A673 (cell line): ENCODE measurements around the gene FGFBP1. TPM values are rescaled to one million over a fixed set of nuclear protein-coding genes. Genes with fewer than 3 reads are reported as not detected.

Source experiments
- BruUV-seq: library from RNA; stranded (reverse); fragments of 400-500 nt; replicated peaks from 2 replicates; lab custom pipeline; 2021; lab: Mats Ljungman, UMichigan
- CTCF ChIA-PET: fragments of 300-600 bp; sonication (Branson Sonifier 250); formaldehyde crosslinking; loops from one replicate; lab custom pipeline; 2022; ENCODE audit warnings: antibody characterized with exemption; lab: Charles Lee
- POLR2A ChIA-PET: fragments of 300-600 bp; sonication (Branson Sonifier 250); formaldehyde crosslinking; loops from one replicate; lab custom pipeline; 2022; ENCODE audit warnings: antibody characterized with exemption; ENCODE audit not compliant: low non-redundant PET; lab: Charles Lee
- DNase-seq: peaks from one replicate; pipeline ENCODE4 v3.0.0-alpha.2; 2015; ENCODE audit warnings: low spot score
- H3K27ac ChIP-seq: fragments of 200-600 bp; sonication (generic); 2 replicates; pipeline ENCODE4 v1.5.1; 2016; ENCODE audit warnings: mixed run types, low read depth, mild to moderate bottlenecking, mixed read lengths, antibody characterized with exemption, low read length; ENCODE audit not compliant: poor library complexity, severe bottlenecking
- H3K27me3 ChIP-seq: fragments of 200-600 bp; sonication (generic); replicated peaks from 2 replicates; pipeline ENCODE4 v1.6.1; 2017; ENCODE audit warnings: mixed run types, low read depth, mild to moderate bottlenecking, mixed read lengths, antibody characterized with exemption, low read length; ENCODE audit not compliant: insufficient read depth, poor library complexity
- H3K36me3 ChIP-seq: fragments of 200-600 bp; sonication (generic); 2 replicates; pipeline ENCODE4 v1.6.1; 2016; ENCODE audit warnings: mixed run types, mild to moderate bottlenecking, mixed read lengths, antibody characterized with exemption, low read length; ENCODE audit not compliant: insufficient read depth, poor library complexity, severe bottlenecking
- H3K4me1 ChIP-seq: fragments of 200-600 bp; sonication (generic); 2 replicates; pipeline ENCODE4 v1.6.1; 2017; ENCODE audit warnings: mixed run types, mild to moderate bottlenecking, mixed read lengths, antibody characterized with exemption, low read length; ENCODE audit not compliant: insufficient read depth, poor library complexity, severe bottlenecking
- H3K4me3 ChIP-seq: fragments of 200-600 bp; sonication (generic); 2 replicates; pipeline ENCODE4 v1.5.1; 2016; ENCODE audit warnings: low read depth, mixed run types, mild to moderate bottlenecking, mixed read lengths, low read length; ENCODE audit not compliant: poor library complexity, severe bottlenecking
- H3K9me3 ChIP-seq: fragments of 200-600 bp; sonication (generic); 2 replicates; pipeline ENCODE4 v1.6.1; 2016; ENCODE audit warnings: mixed run types, low read depth, mild to moderate bottlenecking, mixed read lengths, antibody characterized with exemption, low read length; ENCODE audit not compliant: poor library complexity, severe bottlenecking
- EZH2 ChIP-seq: fragments of 200-600 bp; sonication (generic); IDR thresholded peaks from 2 replicates; pipeline ENCODE4 v1.6.1; 2017; ENCODE audit warnings: borderline replicate concordance, low read depth, mild to moderate bottlenecking, mixed read lengths, antibody characterized with exemption, low read length; ENCODE audit not compliant: poor library complexity, severe bottlenecking
- intact Hi-C: fragments of 100-400 bp; cut with micrococcal nuclease; formaldehyde crosslinking; loops from one replicate; pipeline ENCODE4 v1.10.0; 2022; ENCODE audit not compliant: unreplicated experiment
- total RNA-seq: library from RNA; stranded (reverse); gene quantifications from 2 replicates; pipeline ENCODE4 v1.2.3, GENCODE V29; 2021
- TF ChIP-seq, protein P1 (sequence below): fragments of 300-800, 200-600 bp; sonication (generic); conservative IDR thresholded peaks from 2 replicates; pipeline ENCODE4 v1.5.1; 2017; ENCODE audit warnings: low read depth, mild to moderate bottlenecking, antibody characterized with exemption, low read length, moderate library complexity, mixed read lengths

Gene FGFBP1
- total RNA-seq, 1 experiment from 2014 or later: not detected

DNA sequence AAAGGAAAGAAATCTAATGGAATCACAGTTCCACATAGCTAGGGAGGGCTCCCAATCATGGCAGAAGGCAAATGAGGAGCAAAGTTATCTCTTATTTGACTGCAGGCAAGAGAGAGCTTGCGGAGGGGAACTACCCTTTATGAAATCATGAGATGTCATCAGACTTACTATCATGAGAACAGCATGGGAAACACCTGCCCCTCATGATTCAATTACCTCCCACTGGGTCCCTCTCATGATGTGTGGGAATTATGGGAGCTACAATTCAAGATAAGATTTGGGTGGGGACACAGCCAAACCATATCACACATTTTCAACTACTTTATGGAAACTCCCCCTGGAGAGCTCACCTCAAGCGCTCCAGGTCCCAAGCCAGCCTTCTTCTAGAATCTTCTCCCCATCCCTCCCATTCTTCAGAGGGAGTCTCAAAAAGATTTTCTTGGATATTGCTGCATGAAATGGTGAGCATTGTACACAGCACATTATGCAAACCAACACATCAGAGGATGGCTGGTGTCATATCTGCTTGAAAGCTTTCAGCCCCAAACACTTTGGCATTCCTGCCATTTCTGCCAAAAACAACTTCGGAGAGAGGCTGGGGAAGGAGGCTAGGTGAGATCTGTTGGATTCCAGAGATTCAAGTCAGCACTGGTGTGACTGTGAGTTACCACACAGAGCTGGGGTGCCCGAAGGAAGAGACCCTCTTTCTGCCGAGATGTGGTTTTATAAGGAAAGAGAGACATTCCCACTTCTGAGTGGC, 6.9 kb downstream of the FGFBP1 start:
- H3K9me3 ChIP-seq: no peaks in the 10 kb centered on the region
- no TSS peak for BruUV-seq
- no peak overlapping the region for H3K4me3 ChIP-seq
- H3K27ac ChIP-seq: no peak overlapping the region
- TF ChIP-seq, protein P1, sequence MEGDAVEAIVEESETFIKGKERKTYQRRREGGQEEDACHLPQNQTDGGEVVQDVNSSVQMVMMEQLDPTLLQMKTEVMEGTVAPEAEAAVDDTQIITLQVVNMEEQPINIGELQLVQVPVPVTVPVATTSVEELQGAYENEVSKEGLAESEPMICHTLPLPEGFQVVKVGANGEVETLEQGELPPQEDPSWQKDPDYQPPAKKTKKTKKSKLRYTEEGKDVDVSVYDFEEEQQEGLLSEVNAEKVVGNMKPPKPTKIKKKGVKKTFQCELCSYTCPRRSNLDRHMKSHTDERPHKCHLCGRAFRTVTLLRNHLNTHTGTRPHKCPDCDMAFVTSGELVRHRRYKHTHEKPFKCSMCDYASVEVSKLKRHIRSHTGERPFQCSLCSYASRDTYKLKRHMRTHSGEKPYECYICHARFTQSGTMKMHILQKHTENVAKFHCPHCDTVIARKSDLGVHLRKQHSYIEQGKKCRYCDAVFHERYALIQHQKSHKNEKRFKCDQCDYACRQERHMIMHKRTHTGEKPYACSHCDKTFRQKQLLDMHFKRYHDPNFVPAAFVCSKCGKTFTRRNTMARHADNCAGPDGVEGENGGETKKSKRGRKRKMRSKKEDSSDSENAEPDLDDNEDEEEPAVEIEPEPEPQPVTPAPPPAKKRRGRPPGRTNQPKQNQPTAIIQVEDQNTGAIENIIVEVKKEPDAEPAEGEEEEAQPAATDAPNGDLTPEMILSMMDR: no peak
- no peak for TF ChIP-seq EZH2
- H3K27me3 ChIP-seq: no peaks in the 10 kb centered on the region
- no peaks in the 10 kb centered on the region for H3K36me3 ChIP-seq
- no peak for DNase-seq
- ChIA-PET POLR2A (no interaction called here), CTCF (no interaction called here)
- intact Hi-C loops: no loop called here
- no peaks in the 10 kb centered on the region for H3K4me1 ChIP-seq

DNA sequence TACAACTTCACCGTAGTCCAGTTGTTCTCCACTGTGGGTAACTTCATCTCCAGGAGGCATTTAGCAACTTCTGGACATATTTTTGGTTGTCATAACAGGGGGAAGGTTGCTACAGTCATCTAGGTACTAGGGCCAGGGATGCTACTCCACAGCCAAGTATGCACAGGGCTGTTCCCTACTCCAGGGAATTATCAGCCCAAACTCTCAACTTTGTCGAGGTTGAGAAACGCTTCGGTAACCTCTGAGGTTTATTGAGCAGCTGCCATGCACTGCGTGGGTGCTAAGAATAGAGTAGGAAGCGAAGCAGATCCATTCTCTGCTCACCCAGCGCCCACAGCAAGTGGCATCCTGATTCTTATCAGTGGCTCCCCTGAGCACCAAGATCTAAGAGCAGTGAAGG, 8.2 kb downstream of the FGFBP1 start:
- TF ChIP-seq, protein P1: no peak
- no peak for TF ChIP-seq EZH2
- no peak overlapping the region for H3K27ac ChIP-seq
- H3K4me3 ChIP-seq: no peak overlapping the region
- no peaks in the 10 kb centered on the region for H3K27me3 ChIP-seq
- no peaks in the 10 kb centered on the region for H3K4me1 ChIP-seq
- intact Hi-C loops: no loop called here
- BruUV-seq: no TSS peak
- H3K9me3 ChIP-seq: no peaks in the 10 kb centered on the region
- DNase-seq: no peak
- H3K36me3 ChIP-seq: no peaks in the 10 kb centered on the region
- ChIA-PET CTCF (no interaction called here), POLR2A (no interaction called here)

DNA sequence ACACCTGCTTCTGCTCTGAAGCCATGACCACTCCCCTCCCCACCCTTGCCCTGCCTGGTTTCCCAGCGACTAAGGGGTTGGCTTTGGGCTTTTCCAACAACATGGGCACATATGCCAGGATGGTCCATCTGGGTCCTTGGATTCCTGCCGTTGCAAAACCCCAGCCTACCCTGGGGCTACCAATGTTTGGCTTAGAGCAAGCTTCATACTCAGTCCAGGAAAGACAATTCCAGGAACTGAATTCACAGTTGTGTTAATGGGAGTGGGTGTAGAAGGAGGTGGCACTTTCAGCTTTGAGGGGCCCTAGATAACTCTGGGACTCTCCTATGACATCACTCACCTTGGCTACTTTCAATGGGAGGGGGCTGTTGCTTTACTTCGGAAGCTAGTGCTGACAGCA, 9.0 kb downstream of the FGFBP1 start:
- ChIA-PET CTCF (no interaction called here), POLR2A (no interaction called here)
- H3K4me3 ChIP-seq: no peak overlapping the region
- TF ChIP-seq, protein P1: no peak
- no peak for TF ChIP-seq EZH2
- no peaks in the 10 kb centered on the region for H3K27me3 ChIP-seq
- no peaks in the 10 kb centered on the region for H3K9me3 ChIP-seq
- H3K4me1 ChIP-seq: no peaks in the 10 kb centered on the region
- no peaks in the 10 kb centered on the region for H3K36me3 ChIP-seq
- no TSS peak for BruUV-seq
- intact Hi-C loops: no loop called here
- H3K27ac ChIP-seq: no peak overlapping the region
- DNase-seq: no peak
